ENCODE measurements around the gene SMPD4. TPM values are rescaled to one million over a fixed set of nuclear protein-coding genes. Genes with fewer than 3 reads are reported as not detected.
"Not testable (repeated sequence)": the region's sequence is repeated elsewhere in the genome, so short reads cannot be mapped to it uniquely, and the experiment has no call there.

The SMPD4 gene
- total and polyA plus RNA-seq, 9 of the 15 experiments (the other 6 are each of a cell fraction or from before 2014, with no cell fraction given), result 7.5 to 123 (median 35.7) TPM

DNA sequence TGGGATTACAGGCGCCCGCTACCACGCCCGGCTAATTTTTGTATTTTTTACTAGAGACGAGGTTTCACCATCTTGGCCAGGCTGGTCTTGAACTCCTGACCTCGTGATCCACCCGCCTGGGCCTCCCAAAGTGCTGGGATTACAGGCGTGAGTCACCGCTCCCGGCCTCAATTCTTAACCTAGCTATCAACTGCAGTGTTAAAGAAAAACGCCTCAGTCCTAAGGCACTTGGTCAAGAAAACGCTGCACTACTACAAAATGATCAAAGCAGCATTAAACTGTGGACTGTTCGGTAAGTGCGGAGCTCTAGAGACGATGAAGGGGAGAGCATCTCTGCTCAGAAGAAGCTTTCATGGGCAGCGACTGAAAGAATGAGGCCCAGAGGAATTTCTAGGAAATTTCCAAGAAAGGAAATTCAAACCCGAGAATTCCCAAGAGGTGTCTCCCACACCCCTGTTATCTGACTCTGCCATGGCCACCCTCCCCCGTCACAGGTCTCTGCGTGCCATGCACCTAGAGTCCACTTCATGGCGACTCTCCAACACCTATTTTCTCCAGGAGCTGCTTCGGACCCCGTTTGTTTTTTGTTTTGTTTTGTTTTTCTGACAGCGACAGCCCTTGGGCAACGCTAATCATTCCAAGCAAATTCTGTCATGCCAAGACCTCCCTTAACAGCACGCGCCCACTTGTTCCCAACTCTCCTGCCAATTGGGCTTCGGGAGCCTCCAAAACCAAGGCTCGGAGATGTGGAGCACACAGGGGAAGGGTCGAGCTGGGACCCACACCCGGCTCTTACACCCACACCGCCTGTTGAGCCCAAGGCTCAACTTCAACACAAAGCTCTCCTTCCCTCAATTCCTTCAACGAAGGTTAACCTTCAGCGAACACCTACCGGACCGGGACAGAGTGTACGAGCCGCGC, 738 bp downstream of the SMPD4 start:
- intact Hi-C loops (cut with micrococcal nuclease) (loop anchor here (5.0 to 10.0 kb wide), 2 partner anchors 162 to 1304 kb away; partner anchors contain the start of gene IMP4), in situ Hi-C loops (cut with MboI) (loop anchor here (5.0 kb wide), 1 partner anchor 157 kb away; no protein-coding TSS in a partner anchor)
- ChIA-PET CTCF (ENCODE audit: low intra/inter-chr PET ratio) (interaction anchor here (0.7 kb wide), 1 partner anchor 155 kb away, joined by 3 read pairs; no protein-coding TSS in a partner anchor), POLR2A (interaction anchor here (0.5 to 1.9 kb wide), 6 partner anchors 10 to 197 kb away, joined by 3 to 9 read pairs (median 3); partner anchors contain the start of gene IMP4)
- not testable (repeated sequence) for ATAC-seq; H4K20me1 ChIP-seq (replicated peaks; ENCODE audit: control insufficient read depth, insufficient read depth, low read length); H3K9me1 ChIP-seq (ENCODE audit: control insufficient read depth, insufficient read depth, low read length); H3K27me3 ChIP-seq (ENCODE audit: control insufficient read depth in 2 of 2, insufficient read depth in 2 of 2, low read length in 2 of 2); H3K9me3 ChIP-seq (replicated peaks; ENCODE audit: control insufficient read depth, insufficient read depth, low read depth, low read length)
- peak overlapping the region; percentile 97 for H3K27ac ChIP-seq (ENCODE audit: extremely low read depth, low read depth, low read length)
- peaks cover 7 to 45% of the 10 kb centered on the region in 2 experiments; a peak in 4 of 5 replicates for H3K4me1 ChIP-seq (replicated peaks in 1 of 2; ENCODE audit: control insufficient read depth in 2 of 2, insufficient read depth in 2 of 2, low read length in 2 of 2)
- peak overlapping the region; percentile 94 for H2AFZ ChIP-seq (ENCODE audit: low read depth, low read length)
- H3K4me2 ChIP-seq (ENCODE audit: insufficient read depth, low read length), result peak overlapping the region; percentile 98
- H3K36me3 ChIP-seq (ENCODE audit: control insufficient read depth, insufficient read depth, low read length), result peaks cover 46% of the 10 kb centered on the region; the same call in 2 of the 3 replicates
- DNase-seq (ENCODE audit: extremely low read depth in 1 of 4, low spot score in 3 of 4), result peak in 1 of 4 experiments; percentile 51
- TSS peak; percentile 67 for BruUV-seq (replicated peaks)
- FAIRE-seq, result peak; percentile 62
- H3K79me2 ChIP-seq (ENCODE audit: control insufficient read depth, insufficient read depth, low read length), result peaks cover 84% of the 10 kb centered on the region
- peak overlapping the region; percentile 100 for H3K4me3 ChIP-seq
- H3K9ac ChIP-seq (ENCODE audit: insufficient read depth in 1 of 2, low read depth in 2 of 2, low read length in 2 of 2), result peak overlapping the region; percentile 95 to 99
- 0% methylated on average over 38 of the region's 38 CpGs for WGBS (ENCODE audit: insufficient coverage, low coverage, missing lambda C conversion rate)
- TF ChIP-seq CXXC5 (CRISPR knock-in tag; IDR thresholded peaks at IDR 0.05), result peak; percentile 20; the same call in 1 of the 2 replicates
- TF ChIP-seq CHD1 (IDR thresholded peaks at IDR 0.05; ENCODE audit: low read length), result peak; percentile 15
- TF ChIP-seq, protein P1, sequence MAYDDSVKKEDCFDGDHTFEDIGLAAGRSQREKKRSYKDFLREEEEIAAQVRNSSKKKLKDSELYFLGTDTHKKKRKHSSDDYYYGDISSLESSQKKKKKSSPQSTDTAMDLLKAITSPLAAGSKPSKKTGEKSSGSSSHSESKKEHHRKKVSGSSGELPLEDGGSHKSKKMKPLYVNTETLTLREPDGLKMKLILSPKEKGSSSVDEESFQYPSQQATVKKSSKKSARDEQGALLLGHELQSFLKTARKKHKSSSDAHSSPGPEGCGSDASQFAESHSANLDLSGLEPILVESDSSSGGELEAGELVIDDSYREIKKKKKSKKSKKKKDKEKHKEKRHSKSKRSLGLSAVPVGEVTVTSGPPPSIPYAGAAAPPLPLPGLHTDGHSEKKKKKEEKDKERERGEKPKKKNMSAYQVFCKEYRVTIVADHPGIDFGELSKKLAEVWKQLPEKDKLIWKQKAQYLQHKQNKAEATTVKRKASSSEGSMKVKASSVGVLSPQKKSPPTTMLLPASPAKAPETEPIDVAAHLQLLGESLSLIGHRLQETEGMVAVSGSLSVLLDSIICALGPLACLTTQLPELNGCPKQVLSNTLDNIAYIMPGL (CRISPR knock-in tag; IDR thresholded peaks at IDR 0.05), result 0 out of 2 replicates have a peak, but pooled peaks have one; percentile 25
- TF ChIP-seq, protein P2, sequence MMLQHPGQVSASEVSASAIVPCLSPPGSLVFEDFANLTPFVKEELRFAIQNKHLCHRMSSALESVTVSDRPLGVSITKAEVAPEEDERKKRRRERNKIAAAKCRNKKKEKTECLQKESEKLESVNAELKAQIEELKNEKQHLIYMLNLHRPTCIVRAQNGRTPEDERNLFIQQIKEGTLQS (IDR thresholded peaks at IDR 0.05), result peak; percentile 69
- TF ChIP-seq, protein P2 (CRISPR knock-in tag; conservative IDR thresholded peaks at IDR 0.05), result not testable (repeated sequence)
- TF ChIP-seq FOSL1 (tag; conservative IDR thresholded peaks at IDR 0.05), result peak; percentile 67
- TF ChIP-seq, protein P3, sequence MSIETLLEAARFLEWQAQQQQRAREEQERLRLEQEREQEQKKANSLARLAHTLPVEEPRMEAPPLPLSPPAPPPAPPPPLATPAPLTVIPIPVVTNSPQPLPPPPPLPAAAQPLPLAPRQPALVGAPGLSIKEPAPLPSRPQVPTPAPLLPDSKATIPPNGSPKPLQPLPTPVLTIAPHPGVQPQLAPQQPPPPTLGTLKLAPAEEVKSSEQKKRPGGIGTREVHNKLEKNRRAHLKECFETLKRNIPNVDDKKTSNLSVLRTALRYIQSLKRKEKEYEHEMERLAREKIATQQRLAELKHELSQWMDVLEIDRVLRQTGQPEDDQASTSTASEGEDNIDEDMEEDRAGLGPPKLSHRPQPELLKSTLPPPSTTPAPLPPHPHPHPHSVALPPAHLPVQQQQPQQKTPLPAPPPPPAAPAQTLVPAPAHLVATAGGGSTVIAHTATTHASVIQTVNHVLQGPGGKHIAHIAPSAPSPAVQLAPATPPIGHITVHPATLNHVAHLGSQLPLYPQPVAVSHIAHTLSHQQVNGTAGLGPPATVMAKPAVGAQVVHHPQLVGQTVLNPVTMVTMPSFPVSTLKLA (conservative IDR thresholded peaks at IDR 0.05), result 0 out of 4 replicates have a peak, but pooled peaks of 1 of the 2 experiments have one; percentile 10
- TF ChIP-seq ARID1B (IDR thresholded peaks at IDR 0.05), result 0 out of 2 replicates have a peak, but pooled peaks have one; percentile 26
- TF ChIP-seq, protein P4, sequence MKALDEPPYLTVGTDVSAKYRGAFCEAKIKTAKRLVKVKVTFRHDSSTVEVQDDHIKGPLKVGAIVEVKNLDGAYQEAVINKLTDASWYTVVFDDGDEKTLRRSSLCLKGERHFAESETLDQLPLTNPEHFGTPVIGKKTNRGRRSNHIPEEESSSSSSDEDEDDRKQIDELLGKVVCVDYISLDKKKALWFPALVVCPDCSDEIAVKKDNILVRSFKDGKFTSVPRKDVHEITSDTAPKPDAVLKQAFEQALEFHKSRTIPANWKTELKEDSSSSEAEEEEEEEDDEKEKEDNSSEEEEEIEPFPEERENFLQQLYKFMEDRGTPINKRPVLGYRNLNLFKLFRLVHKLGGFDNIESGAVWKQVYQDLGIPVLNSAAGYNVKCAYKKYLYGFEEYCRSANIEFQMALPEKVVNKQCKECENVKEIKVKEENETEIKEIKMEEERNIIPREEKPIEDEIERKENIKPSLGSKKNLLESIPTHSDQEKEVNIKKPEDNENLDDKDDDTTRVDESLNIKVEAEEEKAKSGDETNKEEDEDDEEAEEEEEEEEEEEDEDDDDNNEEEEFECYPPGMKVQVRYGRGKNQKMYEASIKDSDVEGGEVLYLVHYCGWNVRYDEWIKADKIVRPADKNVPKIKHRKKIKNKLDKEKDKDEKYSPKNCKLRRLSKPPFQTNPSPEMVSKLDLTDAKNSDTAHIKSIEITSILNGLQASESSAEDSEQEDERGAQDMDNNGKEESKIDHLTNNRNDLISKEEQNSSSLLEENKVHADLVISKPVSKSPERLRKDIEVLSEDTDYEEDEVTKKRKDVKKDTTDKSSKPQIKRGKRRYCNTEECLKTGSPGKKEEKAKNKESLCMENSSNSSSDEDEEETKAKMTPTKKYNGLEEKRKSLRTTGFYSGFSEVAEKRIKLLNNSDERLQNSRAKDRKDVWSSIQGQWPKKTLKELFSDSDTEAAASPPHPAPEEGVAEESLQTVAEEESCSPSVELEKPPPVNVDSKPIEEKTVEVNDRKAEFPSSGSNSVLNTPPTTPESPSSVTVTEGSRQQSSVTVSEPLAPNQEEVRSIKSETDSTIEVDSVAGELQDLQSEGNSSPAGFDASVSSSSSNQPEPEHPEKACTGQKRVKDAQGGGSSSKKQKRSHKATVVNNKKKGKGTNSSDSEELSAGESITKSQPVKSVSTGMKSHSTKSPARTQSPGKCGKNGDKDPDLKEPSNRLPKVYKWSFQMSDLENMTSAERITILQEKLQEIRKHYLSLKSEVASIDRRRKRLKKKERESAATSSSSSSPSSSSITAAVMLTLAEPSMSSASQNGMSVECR (CRISPR knock-in tag; IDR thresholded peaks at IDR 0.05), result peak; percentile 31; the same call in 1 of the 2 replicates
